ENCODE results near the gene ASH1L. TPM values are rescaled to one million over a fixed set of nuclear protein-coding genes. Genes with fewer than 3 reads are reported as not detected.
"Not testable (repeated sequence)": the region's sequence is repeated elsewhere in the genome, so short reads cannot be mapped to it uniquely, and the experiment has no call there.

The ASH1L gene
- total RNA-seq, 1 donor from 2014 or later = 39.5 TPM

DNA sequence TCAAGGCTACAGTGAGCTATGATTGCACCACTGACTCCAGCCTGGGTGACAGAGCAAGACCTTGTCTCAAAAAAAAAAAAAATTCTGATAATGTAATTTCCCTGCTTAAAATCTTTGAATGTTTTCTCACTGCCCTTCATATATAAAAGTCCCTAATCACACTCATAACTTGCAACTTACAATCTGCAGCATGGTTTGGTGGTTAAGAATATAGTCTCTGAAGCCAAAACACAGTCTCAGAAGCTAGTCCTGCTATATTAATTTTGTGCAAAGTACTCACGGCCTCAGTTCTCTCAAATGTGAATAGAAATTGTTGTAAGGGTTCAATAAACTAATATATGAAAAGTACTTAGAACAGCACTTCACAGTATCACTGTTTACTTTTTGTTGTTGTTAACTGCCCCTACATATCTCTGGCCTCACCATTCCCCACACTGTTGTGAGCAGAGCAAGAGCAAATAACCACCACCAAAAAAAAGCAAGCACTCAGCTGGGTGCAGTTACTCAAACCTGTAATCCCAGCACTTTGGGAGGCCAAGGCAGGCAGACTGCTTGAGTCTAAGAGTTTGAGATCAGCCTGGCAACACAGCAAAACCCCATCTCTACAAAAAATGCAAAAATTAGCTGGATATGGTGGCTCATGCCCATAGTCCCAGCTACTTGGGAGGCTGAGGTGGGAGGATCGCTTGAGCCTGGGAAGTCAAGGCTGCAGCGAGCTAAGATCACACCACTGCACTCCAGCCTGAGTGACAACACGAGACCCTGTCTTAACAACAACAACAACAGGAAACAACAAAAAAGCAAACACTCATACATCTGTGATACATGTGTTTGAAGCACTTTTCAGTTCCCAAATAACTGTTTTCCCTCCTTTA is 22.4 kb downstream of the ASH1L start:
- Mint-ChIP-seq H3K27me3 (ENCODE audit: low read depth) (no peaks in the 10 kb centered on the region), H3K4me1 (ENCODE audit: low read depth) (peaks cover 43% of the 10 kb centered on the region), H3K27ac (peak overlapping the region; percentile 68), H3K36me3 (ENCODE audit: low read depth) (peaks cover 6% of the 10 kb centered on the region), H3K9me3 (no peaks in the 10 kb centered on the region), H3K4me3 (ENCODE audit: low read depth) (peak overlapping the region; percentile 20)
- DNase-seq (ENCODE audit: low spot score) = no peak
- intact Hi-C loops (cut with micrococcal nuclease) = loop anchor here (10.0 kb wide), 1 partner anchor 75 kb away; no protein-coding TSS in a partner anchor

- DNase-seq (ENCODE audit: low spot score) = no peak
- intact Hi-C loops (cut with micrococcal nuclease) = loop anchor here (2.0 to 10.0 kb wide), 2 partner anchors 22 to 72 kb away; no protein-coding TSS in a partner anchor
- H3K27me3 Mint-ChIP-seq (ENCODE audit: low read depth) = no peaks in the 10 kb centered on the region
- peaks cover 26% of the 10 kb centered on the region for H3K36me3 Mint-ChIP-seq (ENCODE audit: low read depth)
- H3K9me3 Mint-ChIP-seq = peaks cover 4% of the 10 kb centered on the region
- peaks cover 55% of the 10 kb centered on the region for H3K4me1 Mint-ChIP-seq (ENCODE audit: low read depth)
- peak overlapping the region; percentile 99 for H3K27ac Mint-ChIP-seq
- H3K4me3 Mint-ChIP-seq (ENCODE audit: low read depth) = no peak overlapping the region
Measured at GRCh38 chr1:155537193-155537592, 25.4 kb downstream of the ASH1L start.

- H3K27ac Mint-ChIP-seq = no peak overlapping the region
- peaks cover 34% of the 10 kb centered on the region for H3K36me3 Mint-ChIP-seq (ENCODE audit: low read depth)
- no peak for DNase-seq (ENCODE audit: low spot score)
- intact Hi-C loops (cut with micrococcal nuclease) = loop anchor here (10.0 kb wide), 1 partner anchor 67 kb away; no protein-coding TSS in a partner anchor
- peaks cover 30% of the 10 kb centered on the region for H3K4me1 Mint-ChIP-seq (ENCODE audit: low read depth)
- H3K4me3 Mint-ChIP-seq (ENCODE audit: low read depth) = no peak overlapping the region
- H3K9me3 Mint-ChIP-seq = peaks cover 4% of the 10 kb centered on the region
- H3K27me3 Mint-ChIP-seq (ENCODE audit: low read depth) = no peaks in the 10 kb centered on the region
Measured at GRCh38 chr1:155531624-155532023, 31.0 kb downstream of the ASH1L start.

- Mint-ChIP-seq H3K36me3 (ENCODE audit: low read depth) (peaks cover 34% of the 10 kb centered on the region), H3K9me3 (peaks cover 4% of the 10 kb centered on the region), H3K4me3 (ENCODE audit: low read depth) (no peak overlapping the region), H3K4me1 (ENCODE audit: low read depth) (peaks cover 23% of the 10 kb centered on the region), H3K27me3 (ENCODE audit: low read depth) (no peaks in the 10 kb centered on the region), H3K27ac (no peak overlapping the region)
- DNase-seq (ENCODE audit: low spot score) = no peak
- intact Hi-C loops (cut with micrococcal nuclease) = loop anchor here (10.0 kb wide), 1 partner anchor 65 kb away; no protein-coding TSS in a partner anchor
Measured at GRCh38 chr1:155529929-155530328, 32.7 kb downstream of the ASH1L start.

- H3K36me3 Mint-ChIP-seq (ENCODE audit: low read depth) = peaks cover 28% of the 10 kb centered on the region
- H3K9me3 Mint-ChIP-seq = peaks cover 4% of the 10 kb centered on the region
- peaks cover 21% of the 10 kb centered on the region for H3K4me1 Mint-ChIP-seq (ENCODE audit: low read depth)
- H3K4me3 Mint-ChIP-seq (ENCODE audit: low read depth) = no peak overlapping the region
- no peaks in the 10 kb centered on the region for H3K27me3 Mint-ChIP-seq (ENCODE audit: low read depth)
- H3K27ac Mint-ChIP-seq = no peak overlapping the region
- intact Hi-C loops (cut with micrococcal nuclease) = no loop called here
- no peak for DNase-seq (ENCODE audit: low spot score)
Measured at GRCh38 chr1:155529109-155529508, 33.5 kb downstream of the ASH1L start.

- intact Hi-C loops (cut with micrococcal nuclease) = no loop called here
- Mint-ChIP-seq H3K36me3 (ENCODE audit: low read depth) (peaks cover 15% of the 10 kb centered on the region), H3K27me3 (ENCODE audit: low read depth) (no peaks in the 10 kb centered on the region), H3K4me3 (ENCODE audit: low read depth) (no peak overlapping the region), H3K9me3 (no peaks in the 10 kb centered on the region), H3K27ac (no peak overlapping the region), H3K4me1 (ENCODE audit: low read depth) (peaks cover 20% of the 10 kb centered on the region)
- DNase-seq (ENCODE audit: low spot score) = no peak
Measured at GRCh38 chr1:155527677-155528076, 34.9 kb downstream of the ASH1L start.

- Mint-ChIP-seq H3K4me3 (ENCODE audit: low read depth) (no peak overlapping the region), H3K27me3 (ENCODE audit: low read depth) (no peaks in the 10 kb centered on the region), H3K27ac (no peak overlapping the region), H3K36me3 (ENCODE audit: low read depth) (peaks cover 16% of the 10 kb centered on the region), H3K4me1 (ENCODE audit: low read depth) (peaks cover 18% of the 10 kb centered on the region), H3K9me3 (no peaks in the 10 kb centered on the region)
- intact Hi-C loops (cut with micrococcal nuclease) = no loop called here
- DNase-seq (ENCODE audit: low spot score) = no peak
Measured at GRCh38 chr1:155526356-155526755, 36.2 kb downstream of the ASH1L start.

DNA sequence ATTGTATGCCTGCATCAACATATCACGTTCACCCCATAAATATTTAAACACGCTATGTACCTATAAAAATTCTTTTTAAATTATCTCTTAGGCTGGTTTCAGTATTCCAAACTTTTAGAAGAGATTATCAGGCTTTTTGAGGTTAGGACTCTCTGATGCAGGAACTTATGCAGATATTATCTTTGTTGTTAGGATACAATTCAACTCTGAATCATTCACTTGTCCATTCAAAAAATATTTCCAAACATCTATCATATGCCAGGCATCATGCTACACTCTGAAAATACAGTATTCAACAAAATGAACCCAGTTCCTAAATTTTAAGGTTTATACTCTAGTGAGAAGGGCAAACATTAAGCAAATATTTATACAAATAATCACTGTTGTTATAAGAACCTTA is 40.5 kb downstream of the ASH1L start:
- Mint-ChIP-seq H3K27ac (no peak overlapping the region), H3K9me3 (no peaks in the 10 kb centered on the region), H3K4me1 (ENCODE audit: low read depth) (peaks cover 19% of the 10 kb centered on the region), H3K36me3 (ENCODE audit: low read depth) (peaks cover 29% of the 10 kb centered on the region), H3K27me3 (ENCODE audit: low read depth) (no peaks in the 10 kb centered on the region), H3K4me3 (ENCODE audit: low read depth) (no peak overlapping the region)
- intact Hi-C loops (cut with micrococcal nuclease) = no loop called here
- DNase-seq (ENCODE audit: low spot score) = no peak

DNA sequence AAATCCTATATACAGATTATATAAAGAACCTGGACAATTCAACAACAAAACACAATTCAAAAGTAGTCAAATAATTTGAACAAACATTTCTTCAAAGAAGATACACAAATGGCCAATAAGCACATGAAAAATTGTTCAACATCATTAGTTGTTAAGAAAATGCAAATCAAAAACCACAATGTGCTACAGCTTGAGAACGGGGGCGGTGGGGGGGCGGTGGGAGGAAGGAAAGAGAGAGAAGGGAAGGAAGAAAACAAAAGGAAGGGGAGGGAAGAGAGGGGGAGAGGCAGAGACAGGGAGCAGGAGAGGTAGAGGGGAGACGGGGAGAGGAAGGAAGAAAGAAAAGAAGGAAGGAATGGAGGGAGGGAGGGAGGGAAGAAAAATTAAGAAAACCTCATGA is 44.1 kb downstream of the ASH1L start:
- Mint-ChIP-seq H3K27me3 (ENCODE audit: low read depth) (no peaks in the 10 kb centered on the region), H3K4me1 (ENCODE audit: low read depth) (peaks cover 31% of the 10 kb centered on the region)
- intact Hi-C loops (cut with micrococcal nuclease) = no loop called here

GRCh38 chr1:155514582-155515187 is 47.9 kb downstream of the ASH1L start:
- DNase-seq (ENCODE audit: low spot score) = no peak
- H3K4me1 Mint-ChIP-seq (ENCODE audit: low read depth) = peaks cover 27% of the 10 kb centered on the region
- peak overlapping the region; percentile 54 for H3K4me3 Mint-ChIP-seq (ENCODE audit: low read depth)
- H3K27me3 Mint-ChIP-seq (ENCODE audit: low read depth) = no peaks in the 10 kb centered on the region
- intact Hi-C loops (cut with micrococcal nuclease) = loop anchor here (2.0 kb wide), 1 partner anchor 22 kb away; no protein-coding TSS in a partner anchor
- peaks cover 34% of the 10 kb centered on the region for H3K36me3 Mint-ChIP-seq (ENCODE audit: low read depth)
- H3K27ac Mint-ChIP-seq = peak overlapping the region; percentile 74
- no peaks in the 10 kb centered on the region for H3K9me3 Mint-ChIP-seq

More for the DNA sequence above, 44.1 kb downstream of the ASH1L start:
- Mint-ChIP-seq H3K9me3 (no peaks in the 10 kb centered on the region), H3K36me3 (ENCODE audit: low read depth) (peaks cover 39% of the 10 kb centered on the region), H3K4me3 (ENCODE audit: low read depth) (no peak overlapping the region), H3K27ac (no peak overlapping the region)
- DNase-seq (ENCODE audit: low spot score) = no peak

DNA sequence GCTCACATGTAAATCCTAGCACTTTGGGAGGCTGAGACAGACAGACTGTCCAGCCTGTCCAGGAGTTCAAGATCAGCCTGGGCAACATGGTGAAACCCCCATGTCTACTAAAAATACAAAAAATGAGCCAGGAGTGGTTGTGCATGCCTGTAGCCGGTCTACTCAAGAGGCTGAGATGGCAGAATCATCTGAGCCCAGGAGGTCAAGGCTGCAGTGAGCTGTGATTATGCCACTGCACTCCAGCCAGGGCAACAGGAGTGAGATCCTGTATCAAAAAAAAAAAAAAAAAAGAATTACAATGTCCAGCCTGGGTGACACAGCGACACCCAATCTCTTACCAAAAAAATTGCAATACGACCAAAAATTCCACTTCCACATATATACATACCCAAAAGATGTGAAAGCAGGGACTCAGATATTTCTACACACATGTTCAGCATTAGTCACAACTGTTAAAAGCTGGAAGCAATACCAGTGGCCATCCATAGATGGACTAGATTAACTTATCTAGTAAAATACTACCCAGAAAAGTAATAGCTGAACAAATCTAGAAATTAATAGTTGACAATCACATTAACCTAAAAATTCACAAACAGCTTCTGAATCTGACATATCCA is 49.2 kb downstream of the ASH1L start:
- H3K36me3 Mint-ChIP-seq (ENCODE audit: low read depth) = peaks cover 27% of the 10 kb centered on the region
- H3K4me3 Mint-ChIP-seq (ENCODE audit: low read depth) = no peak overlapping the region
- peaks cover 31% of the 10 kb centered on the region for H3K4me1 Mint-ChIP-seq (ENCODE audit: low read depth)
- intact Hi-C loops (cut with micrococcal nuclease) = no loop called here
- no peaks in the 10 kb centered on the region for H3K27me3 Mint-ChIP-seq (ENCODE audit: low read depth)
- no peak overlapping the region for H3K27ac Mint-ChIP-seq
- DNase-seq (ENCODE audit: low spot score) = no peak
- H3K9me3 Mint-ChIP-seq = no peaks in the 10 kb centered on the region

DNA sequence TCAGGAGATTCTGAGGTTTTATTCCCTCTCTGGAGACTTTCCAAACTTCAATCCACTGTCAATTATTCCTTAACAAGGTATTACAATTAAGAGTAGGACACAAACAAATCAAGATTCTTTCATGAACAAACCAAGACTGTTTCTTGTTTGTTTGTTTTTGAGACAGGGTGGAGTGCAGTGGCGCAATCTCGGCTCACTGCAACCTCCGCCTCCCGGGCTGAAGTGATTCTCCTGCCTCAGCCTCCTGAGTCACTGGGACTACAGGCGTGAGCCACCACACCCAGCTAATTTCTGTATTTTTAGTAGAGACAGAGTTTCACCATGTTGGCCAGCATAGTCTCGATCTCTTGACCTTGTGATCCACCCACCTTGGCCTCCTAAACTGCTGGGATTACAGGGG is 51.2 kb downstream of the ASH1L start:
- Mint-ChIP-seq H3K4me1 (ENCODE audit: low read depth) (peaks cover 36% of the 10 kb centered on the region), H3K36me3 (ENCODE audit: low read depth) (peaks cover 18% of the 10 kb centered on the region)
- intact Hi-C loops (cut with micrococcal nuclease); H3K27ac Mint-ChIP-seq; H3K4me3 Mint-ChIP-seq (ENCODE audit: low read depth); DNase-seq (ENCODE audit: low spot score); H3K9me3 Mint-ChIP-seq; H3K27me3 Mint-ChIP-seq (ENCODE audit: low read depth): not testable (repeated sequence)

All from activated T-helper 2 cell treated with anti-CD3 and anti-CD28 coated beads, Interferon-gamma antibody, Interleukin-2, Interleukin-4, amounts not matched to agents 10 μg/mL and 5 μg/mL and 100 μg/mL, durations not matched to agents 14 hours and 24 hours and 36 hours (primary cell).